Colonic mucosa (tissue), 4 donors: ENCODE data around the gene CCDC88A. TPM values are rescaled to one million over a fixed set of nuclear protein-coding genes. Genes with fewer than 3 reads are reported as not detected.
"Not testable (repeated sequence)": the region's sequence is repeated elsewhere in the genome, so short reads cannot be mapped to it uniquely, and the experiment has no call there.

Experiments used
- DNase-seq: peaks from one replicate; pipeline ENCODE4 v3.0.0-alpha.2; 2020
- H3K27ac ChIP-seq: fragments of 200-600 bp; one replicate; pipeline ENCODE4 v1.8.0; 2021
- H3K27me3 ChIP-seq: fragments of 200-600 bp; one replicate; pipeline ENCODE4 v1.8.0; 2021
- H3K36me3 ChIP-seq: fragments of 200-600 bp; one replicate; pipeline ENCODE4 v1.8.0; 2021
- H3K4me1 ChIP-seq: fragments of 200-600 bp; one replicate; pipeline ENCODE4 v1.8.0; 2021; ENCODE audit warnings: mild to moderate bottlenecking
- H3K4me3 ChIP-seq: fragments of 200-600 bp; one replicate; pipeline ENCODE4 v1.8.0; 2021
- H3K9ac ChIP-seq, 2 donors: one replicate each; pipeline ENCODE4 v1.7.0; 2013; ENCODE audit warnings: control low read depth in 2 of 2, low read depth in 2 of 2, low read length in 2 of 2
- H3K9me3 ChIP-seq: fragments of 200-600 bp; one replicate; pipeline ENCODE4 v1.8.0; 2021
- CTCF ChIP-seq: fragments of 200-600 bp; IDR thresholded peaks from one replicate; pipeline ENCODE4 v1.8.0; 2022; ENCODE audit warnings: antibody characterized with exemption, mild to moderate bottlenecking
- intact Hi-C: fragments of 100-400 bp; cut with DNase I; formaldehyde crosslinking; loops from one replicate; pipeline ENCODE4 v1.14.1; 2022
- total RNA-seq, 2 donors: library from RNA; stranded (reverse); fragmentation: NEBNext Ultra II Directional in 1 of 2; extraction: Animal tissue kit (Norgen Biotek cat#: 25700) in 1 of 2; gene quantifications; one replicate each; pipeline ENCODE4 v1.2.1, GENCODE V29; 2021
- donor health status: healthy.
- donor health status: DM: no; HTN: no; CAD: no.
- donor health status: DM: no; HTN: no; CAD: no.

The CCDC88A gene
- total RNA-seq, 2 donors from 2014 or later = 4.2 to 11.4 TPM

DNA sequence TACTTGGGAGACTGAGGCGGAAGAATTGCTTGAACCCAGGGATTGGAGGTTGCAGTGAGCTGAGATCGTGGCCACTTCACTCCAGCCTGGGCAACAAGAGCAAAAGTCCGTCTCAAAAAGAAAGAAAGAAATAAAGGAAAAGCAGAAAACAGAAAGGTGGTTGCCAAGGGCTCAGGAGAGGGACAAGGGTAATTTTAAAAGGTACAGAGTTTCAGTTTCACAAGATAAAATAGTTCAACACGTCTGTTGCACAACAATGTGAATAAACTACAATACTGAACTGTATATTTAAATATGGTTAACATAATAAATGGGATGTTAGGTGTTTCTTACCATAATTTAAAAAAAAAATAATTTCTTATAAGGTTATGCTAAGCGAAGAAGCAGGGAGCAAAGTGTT is 174.2 kb downstream of the CCDC88A start:
- DNase-seq = no peak
- H3K4me1 ChIP-seq = no peaks in the 10 kb centered on the region
- no peak overlapping the region for H3K4me3 ChIP-seq
- intact Hi-C loops = no loop called here
- H3K27ac ChIP-seq = no peak overlapping the region
- peaks cover 5% of the 10 kb centered on the region for H3K36me3 ChIP-seq
- H3K27me3 ChIP-seq = no peaks in the 10 kb centered on the region
- no peaks in the 10 kb centered on the region for H3K9me3 ChIP-seq
- no peak overlapping the region for H3K9ac ChIP-seq
- TF ChIP-seq CTCF = no peak

- no peaks in the 10 kb centered on the region for H3K4me1 ChIP-seq
- intact Hi-C loops = no loop called here
- no peak overlapping the region for H3K4me3 ChIP-seq
- no peak for DNase-seq
- H3K9ac ChIP-seq = no peak overlapping the region
- no peaks in the 10 kb centered on the region for H3K27me3 ChIP-seq
- H3K27ac ChIP-seq = no peak overlapping the region
- H3K36me3 ChIP-seq = peaks cover 5% of the 10 kb centered on the region
- TF ChIP-seq CTCF = no peak
- no peaks in the 10 kb centered on the region for H3K9me3 ChIP-seq
Measured at GRCh38 chr2:55242617-55243016, 177.0 kb downstream of the CCDC88A start.

GRCh38 chr2:55241582-55241981 is 178.1 kb downstream of the CCDC88A start:
- H3K9me3 ChIP-seq, H3K9ac ChIP-seq, DNase-seq, H3K27me3 ChIP-seq, H3K27ac ChIP-seq, H3K4me1 ChIP-seq, intact Hi-C loops, H3K4me3 ChIP-seq, H3K36me3 ChIP-seq: not testable (repeated sequence)

DNA sequence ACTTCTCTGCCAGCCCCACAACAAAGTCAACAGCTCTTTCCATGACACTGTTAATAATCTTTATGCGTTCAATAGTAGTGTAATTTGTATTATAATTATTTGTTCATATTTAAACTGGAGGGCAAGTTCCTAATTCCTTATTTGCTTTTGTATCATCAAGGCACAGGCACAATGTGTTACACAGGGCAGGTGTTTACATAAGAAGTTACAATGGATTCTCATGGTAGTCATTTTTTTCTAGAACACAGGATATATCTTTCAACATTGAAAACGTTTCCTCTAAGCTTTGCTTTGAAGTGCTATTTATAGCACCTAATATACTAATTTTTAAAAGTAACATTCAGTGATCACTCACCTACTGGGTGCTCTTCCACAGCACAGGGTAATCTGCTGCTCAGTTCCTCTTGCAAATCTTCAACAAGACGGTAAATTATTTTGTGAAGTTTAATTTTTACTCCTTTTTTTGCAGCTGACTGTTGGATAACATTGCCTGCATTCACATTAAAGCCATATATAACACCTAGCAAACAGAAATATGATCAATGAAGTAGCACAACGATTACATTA is 179.9 kb downstream of the CCDC88A start:
- no peaks in the 10 kb centered on the region for H3K27me3 ChIP-seq
- H3K36me3 ChIP-seq = peaks cover 5% of the 10 kb centered on the region
- no peak overlapping the region for H3K4me3 ChIP-seq
- DNase-seq = no peak
- H3K27ac ChIP-seq = no peak overlapping the region
- H3K9me3 ChIP-seq = no peaks in the 10 kb centered on the region
- TF ChIP-seq CTCF = no peak
- H3K9ac ChIP-seq = no peak overlapping the region
- no peaks in the 10 kb centered on the region for H3K4me1 ChIP-seq
- intact Hi-C loops = loop anchor here (10.0 kb wide), 1 partner anchor 185 kb away; no protein-coding TSS in a partner anchor

Other genes with a start within 250 kb of the CCDC88A start
- gene CLHC1, start 187.6 kb downstream of the CCDC88A start, total RNA-seq = 1 to 10 TPM; 8.1 to 8.9 TPM
- 100 to 1,000 TPM; 756 to 773 TPM for gene RPS27A, start 187.2 kb downstream of the CCDC88A start, total RNA-seq
- gene MTIF2, start 150.6 kb downstream of the CCDC88A start, total RNA-seq = 10 to 100 TPM; 39.1 to 49.9 TPM
- 10 to 100 TPM; 18.0 to 22.9 TPM for gene CFAP36, start 99.9 kb upstream of the CCDC88A start, total RNA-seq
- 10 to 100 TPM; 61.2 to 81.1 TPM for gene PPP4R3B, start 197.8 kb upstream of the CCDC88A start, total RNA-seq